ENCODE results near the gene SLC18A3. TPM values are rescaled to one million over a fixed set of nuclear protein-coding genes. Genes with fewer than 3 reads are reported as not detected.

Gene SLC18A3
- total RNA-seq, 1 experiment from 2014 or later, result 0.13 TPM

DNA sequence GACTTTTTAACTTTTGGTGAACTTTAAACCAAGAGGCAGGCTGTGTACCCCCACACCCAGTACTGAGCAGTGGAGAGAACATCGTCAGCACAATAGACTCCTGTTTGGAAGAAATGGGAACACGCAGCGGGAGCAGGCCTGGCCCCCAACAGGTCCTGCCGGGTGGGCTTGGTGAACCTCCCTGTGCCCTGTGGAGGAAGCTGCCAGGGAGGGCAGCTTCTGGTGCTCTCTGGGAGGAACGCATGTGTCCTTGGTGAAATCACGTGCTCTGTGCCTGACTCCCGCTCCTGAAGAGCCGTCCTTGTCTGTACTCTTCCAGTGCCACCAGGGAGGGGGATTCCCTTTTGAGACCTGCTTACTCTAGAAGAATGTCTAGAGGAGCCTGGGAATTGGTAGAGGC lies 35.3 kb downstream of the SLC18A3 start (continued):
- TF ChIP-seq, protein P1, sequence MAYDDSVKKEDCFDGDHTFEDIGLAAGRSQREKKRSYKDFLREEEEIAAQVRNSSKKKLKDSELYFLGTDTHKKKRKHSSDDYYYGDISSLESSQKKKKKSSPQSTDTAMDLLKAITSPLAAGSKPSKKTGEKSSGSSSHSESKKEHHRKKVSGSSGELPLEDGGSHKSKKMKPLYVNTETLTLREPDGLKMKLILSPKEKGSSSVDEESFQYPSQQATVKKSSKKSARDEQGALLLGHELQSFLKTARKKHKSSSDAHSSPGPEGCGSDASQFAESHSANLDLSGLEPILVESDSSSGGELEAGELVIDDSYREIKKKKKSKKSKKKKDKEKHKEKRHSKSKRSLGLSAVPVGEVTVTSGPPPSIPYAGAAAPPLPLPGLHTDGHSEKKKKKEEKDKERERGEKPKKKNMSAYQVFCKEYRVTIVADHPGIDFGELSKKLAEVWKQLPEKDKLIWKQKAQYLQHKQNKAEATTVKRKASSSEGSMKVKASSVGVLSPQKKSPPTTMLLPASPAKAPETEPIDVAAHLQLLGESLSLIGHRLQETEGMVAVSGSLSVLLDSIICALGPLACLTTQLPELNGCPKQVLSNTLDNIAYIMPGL (CRISPR knock-in tag; IDR thresholded peaks at IDR 0.05), result no peak
- no peak for TF ChIP-seq TEAD1 (CRISPR knock-in tag; IDR thresholded peaks at IDR 0.05)
- TF ChIP-seq, protein P2, sequence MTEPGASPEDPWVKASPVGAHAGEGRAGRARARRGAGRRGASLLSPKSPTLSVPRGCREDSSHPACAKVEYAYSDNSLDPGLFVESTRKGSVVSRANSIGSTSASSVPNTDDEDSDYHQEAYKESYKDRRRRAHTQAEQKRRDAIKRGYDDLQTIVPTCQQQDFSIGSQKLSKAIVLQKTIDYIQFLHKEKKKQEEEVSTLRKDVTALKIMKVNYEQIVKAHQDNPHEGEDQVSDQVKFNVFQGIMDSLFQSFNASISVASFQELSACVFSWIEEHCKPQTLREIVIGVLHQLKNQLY (CRISPR knock-in tag; IDR thresholded peaks at IDR 0.05), result no peak
- no peak for TF ChIP-seq ZNF219 (CRISPR knock-in tag; IDR thresholded peaks at IDR 0.05; ENCODE audit: borderline replicate concordance)
- TF ChIP-seq NFYB (CRISPR knock-in tag; conservative IDR thresholded peaks at IDR 0.05; ENCODE audit: low read depth), result no peak
- no peak for TF ChIP-seq ZNF263 (CRISPR knock-in tag; IDR thresholded peaks at IDR 0.05; ENCODE audit: low read depth)
- no peak for TF ChIP-seq ZNF423 (CRISPR knock-in tag; IDR thresholded peaks at IDR 0.05)
- no peak for TF ChIP-seq CREM (CRISPR knock-in tag; IDR thresholded peaks at IDR 0.05)
- TF ChIP-seq, protein P3, sequence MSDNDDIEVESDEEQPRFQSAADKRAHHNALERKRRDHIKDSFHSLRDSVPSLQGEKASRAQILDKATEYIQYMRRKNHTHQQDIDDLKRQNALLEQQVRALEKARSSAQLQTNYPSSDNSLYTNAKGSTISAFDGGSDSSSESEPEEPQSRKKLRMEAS (CRISPR knock-in tag; IDR thresholded peaks at IDR 0.05), result no peak
- no peak for TF ChIP-seq GRHL2 (CRISPR knock-in tag; IDR thresholded peaks at IDR 0.05; ENCODE audit: insufficient replicate concordance, severe bottlenecking)

DNA sequence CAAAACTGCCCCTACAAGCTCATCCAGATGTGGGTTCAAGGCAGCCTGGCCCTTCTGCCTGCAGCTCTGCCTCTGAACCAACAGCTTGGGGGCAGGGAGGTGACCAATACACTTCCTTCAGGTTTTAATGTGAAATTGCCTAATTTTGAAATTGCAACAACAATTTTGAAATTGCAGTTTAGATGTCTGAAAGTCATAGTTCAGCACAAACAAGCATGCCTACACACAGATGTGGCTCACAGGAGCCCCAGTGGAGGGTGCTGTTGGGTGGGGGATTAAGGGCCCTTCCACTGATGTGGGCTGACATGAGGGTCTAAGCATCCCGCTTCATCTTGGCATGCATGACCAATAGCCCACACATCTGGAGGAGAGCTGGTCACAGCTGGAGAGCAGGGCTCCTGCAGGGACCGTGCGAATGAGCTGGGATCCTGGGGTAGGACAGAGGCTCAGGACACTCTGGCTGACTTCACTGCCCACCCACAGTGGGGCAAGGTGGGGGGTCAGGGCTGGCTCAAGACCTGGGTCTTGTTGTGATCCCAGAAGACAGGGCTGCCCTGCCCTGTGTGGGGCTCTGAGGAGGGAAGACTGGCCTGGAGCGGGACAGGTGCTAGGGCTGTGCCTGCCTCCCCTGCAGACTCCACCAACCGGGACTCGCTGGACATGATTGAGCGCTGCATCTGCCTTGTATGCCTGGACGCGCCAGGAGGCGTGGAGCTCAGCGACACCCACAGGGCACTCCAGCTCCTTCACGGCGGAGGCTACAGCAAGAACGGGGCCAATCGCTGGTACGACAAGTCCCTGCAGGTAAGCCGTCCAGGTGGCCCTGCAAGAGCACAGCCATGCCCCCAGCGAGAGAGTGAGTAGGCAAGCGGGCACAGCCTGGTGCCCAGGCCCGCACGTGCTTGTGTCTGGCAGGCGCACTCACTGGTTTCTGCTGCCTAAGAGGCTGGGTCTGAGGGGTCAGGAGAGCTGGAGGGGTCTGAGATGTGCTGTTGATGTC lies 36.1 kb downstream of the SLC18A3 start:
- Mint-ChIP-seq H3K36me3 (no peaks in the 10 kb centered on the region), H3K4me1 (peaks cover 14% of the 10 kb centered on the region), H3K27ac (no peak overlapping the region), H3K4me3 (no peak overlapping the region), H3K9me3 (no peaks in the 10 kb centered on the region), H3K27me3 (ENCODE audit: low read depth) (peaks cover 17% of the 10 kb centered on the region)
- POLR2A ChIA-PET, result no interaction called here
- CTCF ChIA-PET, result interaction anchor here (0.5 to 1.4 kb wide), 5 partner anchors 8 to 297 kb away, joined by 3 to 6 read pairs (median 3); no protein-coding TSS in a partner anchor
- DNase-seq (ENCODE audit: low spot score) (peak; percentile 16), ATAC-seq (peak; percentile 39)
- no peak for TF ChIP-seq JAZF1 (CRISPR knock-in tag; IDR thresholded peaks at IDR 0.05)
- no peak for TF ChIP-seq PRRX2 (CRISPR knock-in tag; IDR thresholded peaks at IDR 0.05)
- TF ChIP-seq NR3C1 (CRISPR knock-in tag; conservative IDR thresholded peaks at IDR 0.05; ENCODE audit: low read depth), result no peak
- no peak for TF ChIP-seq SMAD4 (CRISPR knock-in tag; IDR thresholded peaks at IDR 0.05)
- TF ChIP-seq ZNF138 (CRISPR knock-in tag; conservative IDR thresholded peaks at IDR 0.05), result no peak
- TF ChIP-seq GRHL2 (CRISPR knock-in tag; IDR thresholded peaks at IDR 0.05; ENCODE audit: insufficient replicate concordance, severe bottlenecking), result no peak
- TF ChIP-seq ZNF671 (CRISPR knock-in tag; IDR thresholded peaks at IDR 0.05), result no peak
- no peak for TF ChIP-seq KAT7 (CRISPR knock-in tag; IDR thresholded peaks at IDR 0.05; ENCODE audit: borderline replicate concordance)
- no peak for TF ChIP-seq RELA (CRISPR knock-in tag; IDR thresholded peaks at IDR 0.05; ENCODE audit: borderline replicate concordance)
- no peak for TF ChIP-seq ATF3 (CRISPR knock-in tag; conservative IDR thresholded peaks at IDR 0.05)
- no peak for TF ChIP-seq E2F5 (CRISPR knock-in tag; IDR thresholded peaks at IDR 0.05)
- TF ChIP-seq NFYB (CRISPR knock-in tag; conservative IDR thresholded peaks at IDR 0.05; ENCODE audit: low read depth), result no peak
- TF ChIP-seq OVOL2 (CRISPR knock-in tag; IDR thresholded peaks at IDR 0.05; ENCODE audit: borderline replicate concordance), result no peak
- TF ChIP-seq, protein P4, sequence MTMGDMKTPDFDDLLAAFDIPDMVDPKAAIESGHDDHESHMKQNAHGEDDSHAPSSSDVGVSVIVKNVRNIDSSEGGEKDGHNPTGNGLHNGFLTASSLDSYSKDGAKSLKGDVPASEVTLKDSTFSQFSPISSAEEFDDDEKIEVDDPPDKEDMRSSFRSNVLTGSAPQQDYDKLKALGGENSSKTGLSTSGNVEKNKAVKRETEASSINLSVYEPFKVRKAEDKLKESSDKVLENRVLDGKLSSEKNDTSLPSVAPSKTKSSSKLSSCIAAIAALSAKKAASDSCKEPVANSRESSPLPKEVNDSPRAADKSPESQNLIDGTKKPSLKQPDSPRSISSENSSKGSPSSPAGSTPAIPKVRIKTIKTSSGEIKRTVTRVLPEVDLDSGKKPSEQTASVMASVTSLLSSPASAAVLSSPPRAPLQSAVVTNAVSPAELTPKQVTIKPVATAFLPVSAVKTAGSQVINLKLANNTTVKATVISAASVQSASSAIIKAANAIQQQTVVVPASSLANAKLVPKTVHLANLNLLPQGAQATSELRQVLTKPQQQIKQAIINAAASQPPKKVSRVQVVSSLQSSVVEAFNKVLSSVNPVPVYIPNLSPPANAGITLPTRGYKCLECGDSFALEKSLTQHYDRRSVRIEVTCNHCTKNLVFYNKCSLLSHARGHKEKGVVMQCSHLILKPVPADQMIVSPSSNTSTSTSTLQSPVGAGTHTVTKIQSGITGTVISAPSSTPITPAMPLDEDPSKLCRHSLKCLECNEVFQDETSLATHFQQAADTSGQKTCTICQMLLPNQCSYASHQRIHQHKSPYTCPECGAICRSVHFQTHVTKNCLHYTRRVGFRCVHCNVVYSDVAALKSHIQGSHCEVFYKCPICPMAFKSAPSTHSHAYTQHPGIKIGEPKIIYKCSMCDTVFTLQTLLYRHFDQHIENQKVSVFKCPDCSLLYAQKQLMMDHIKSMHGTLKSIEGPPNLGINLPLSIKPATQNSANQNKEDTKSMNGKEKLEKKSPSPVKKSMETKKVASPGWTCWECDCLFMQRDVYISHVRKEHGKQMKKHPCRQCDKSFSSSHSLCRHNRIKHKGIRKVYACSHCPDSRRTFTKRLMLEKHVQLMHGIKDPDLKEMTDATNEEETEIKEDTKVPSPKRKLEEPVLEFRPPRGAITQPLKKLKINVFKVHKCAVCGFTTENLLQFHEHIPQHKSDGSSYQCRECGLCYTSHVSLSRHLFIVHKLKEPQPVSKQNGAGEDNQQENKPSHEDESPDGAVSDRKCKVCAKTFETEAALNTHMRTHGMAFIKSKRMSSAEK (CRISPR knock-in tag; IDR thresholded peaks at IDR 0.05; ENCODE audit: borderline replicate concordance), result no peak
- TF ChIP-seq, protein P5, sequence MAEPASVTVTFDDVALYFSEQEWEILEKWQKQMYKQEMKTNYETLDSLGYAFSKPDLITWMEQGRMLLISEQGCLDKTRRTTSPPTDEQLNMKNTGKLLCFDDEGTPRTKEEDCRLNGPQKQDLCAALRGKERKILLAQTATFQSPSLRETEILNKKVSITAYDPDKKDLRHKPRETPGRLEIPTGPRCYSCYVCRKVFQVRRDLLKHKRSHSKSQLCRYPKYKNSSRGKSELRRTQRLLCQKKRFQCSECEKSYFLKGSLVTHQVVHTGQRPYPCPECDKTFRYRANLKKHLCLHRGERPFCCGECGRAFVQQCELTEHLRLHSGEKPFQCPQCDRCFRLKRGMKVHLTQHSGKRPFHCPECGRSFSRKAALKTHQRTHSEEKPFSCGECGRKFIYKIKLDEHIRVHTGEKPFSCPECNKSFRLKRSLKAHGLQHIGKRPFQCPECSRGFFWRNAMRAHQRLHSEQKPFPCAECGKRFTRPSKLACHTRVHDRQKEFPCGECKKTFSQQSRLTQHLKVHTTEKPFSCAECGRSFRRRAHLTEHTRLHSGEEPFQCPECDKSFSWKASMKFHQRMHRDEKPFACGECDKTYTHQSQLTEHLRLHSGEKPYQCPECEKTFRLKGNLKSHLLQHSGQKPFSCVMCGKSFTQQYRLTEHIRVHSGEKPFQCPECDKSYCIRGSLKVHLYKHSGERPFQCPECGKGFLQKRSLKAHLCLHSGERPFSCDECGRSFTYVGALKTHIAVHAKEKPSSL (CRISPR knock-in tag; conservative IDR thresholded peaks at IDR 0.05), result no peak

Data from WTC11 (cell line).